ENCODE data around the gene MTMR10.

- TF ChIP-seq POLR2A (IDR thresholded peaks at IDR 0.05; ENCODE audit: low read length): no peak
- TF ChIP-seq GATA1 (IDR thresholded peaks at IDR 0.05; ENCODE audit: low read depth, low read length): no peak
These were observed 102.2 kb downstream of the MTMR10 start for GRCh38 chr15:30889196-30889595.

All from erythroblast (primary cell).